ENCODE measurements around the gene MTOR.

The MTOR gene

GRCh38 chr1:11153184-11153583 is 109.2 kb downstream of the MTOR start:
- Histone ChIP-seq H3K4me3 (ENCODE audit: low read length in 2 of 2) (no peak overlapping the region), H3K36me3 (ENCODE audit: control insufficient read depth in 2 of 2, insufficient read depth in 2 of 2, low read length in 2 of 2) (peaks cover 40 to 41% of the 10 kb centered on the region in 2 donors), H3K27ac (ENCODE audit: low read depth in 2 of 2, low read length in 2 of 2) (no peak overlapping the region), H3K9ac (ENCODE audit: low read depth in 1 of 2, low read length in 2 of 2) (no peak overlapping the region), H3K4me1 (ENCODE audit: control insufficient read depth in 2 of 2, insufficient read depth in 2 of 2, low read length in 2 of 2) (no peaks in the 10 kb centered on the region), H3K9me3 (ENCODE audit: control insufficient read depth in 2 of 2, low read length in 2 of 2) (no peaks in the 10 kb centered on the region), H3K27me3 (ENCODE audit: control insufficient read depth in 2 of 2, insufficient read depth in 2 of 2, low read length in 2 of 2) (no peaks in the 10 kb centered on the region)

GRCh38 chr1:11152755-11153154 is 109.6 kb downstream of the MTOR start:
- no peak overlapping the region for H3K27ac ChIP-seq (ENCODE audit: low read depth in 2 of 2, low read length in 2 of 2)
- no peaks in the 10 kb centered on the region for H3K27me3 ChIP-seq (ENCODE audit: control insufficient read depth in 2 of 2, insufficient read depth in 2 of 2, low read length in 2 of 2)
- no peak overlapping the region for H3K9ac ChIP-seq (ENCODE audit: low read depth in 1 of 2, low read length in 2 of 2)
- no peaks in the 10 kb centered on the region for H3K9me3 ChIP-seq (ENCODE audit: control insufficient read depth in 2 of 2, low read length in 2 of 2)
- peaks cover 43 to 45% of the 10 kb centered on the region in 2 donors for H3K36me3 ChIP-seq (ENCODE audit: control insufficient read depth in 2 of 2, insufficient read depth in 2 of 2, low read length in 2 of 2)
- no peak overlapping the region for H3K4me3 ChIP-seq (ENCODE audit: low read length in 2 of 2)
- H3K4me1 ChIP-seq (ENCODE audit: control insufficient read depth in 2 of 2, insufficient read depth in 2 of 2, low read length in 2 of 2): no peaks in the 10 kb centered on the region

- H3K27ac ChIP-seq (ENCODE audit: low read depth in 2 of 2, low read length in 2 of 2): no peak overlapping the region
- no peak overlapping the region for H3K4me3 ChIP-seq (ENCODE audit: low read length in 2 of 2)
- no peaks in the 10 kb centered on the region for H3K4me1 ChIP-seq (ENCODE audit: control insufficient read depth in 2 of 2, insufficient read depth in 2 of 2, low read length in 2 of 2)
- H3K9me3 ChIP-seq (ENCODE audit: control insufficient read depth in 2 of 2, low read length in 2 of 2): no peaks in the 10 kb centered on the region
- H3K9ac ChIP-seq (ENCODE audit: low read depth in 1 of 2, low read length in 2 of 2): no peak overlapping the region
- no peaks in the 10 kb centered on the region for H3K27me3 ChIP-seq (ENCODE audit: control insufficient read depth in 2 of 2, insufficient read depth in 2 of 2, low read length in 2 of 2)
- H3K36me3 ChIP-seq (ENCODE audit: control insufficient read depth in 2 of 2, insufficient read depth in 2 of 2, low read length in 2 of 2): peaks cover 41 to 48% of the 10 kb centered on the region in 2 donors
Measured at GRCh38 chr1:11151826-11152612, 110.3 kb downstream of the MTOR start.

GRCh38 chr1:11151114-11151513 is 111.2 kb downstream of the MTOR start:
- no peak overlapping the region for H3K27ac ChIP-seq (ENCODE audit: low read depth in 2 of 2, low read length in 2 of 2)
- peaks cover 45 to 50% of the 10 kb centered on the region in 2 donors for H3K36me3 ChIP-seq (ENCODE audit: control insufficient read depth in 2 of 2, insufficient read depth in 2 of 2, low read length in 2 of 2)

GRCh38 chr1:11150326-11150725 is 112.0 kb downstream of the MTOR start:
- Histone ChIP-seq H3K36me3 (ENCODE audit: control insufficient read depth in 2 of 2, insufficient read depth in 2 of 2, low read length in 2 of 2) (peaks cover 46 to 52% of the 10 kb centered on the region in 2 donors), H3K4me1 (ENCODE audit: control insufficient read depth in 2 of 2, insufficient read depth in 2 of 2, low read length in 2 of 2) (no peaks in the 10 kb centered on the region), H3K9me3 (ENCODE audit: control insufficient read depth in 2 of 2, low read length in 2 of 2) (no peaks in the 10 kb centered on the region), H3K4me3 (ENCODE audit: low read length in 2 of 2) (no peak overlapping the region), H3K9ac (ENCODE audit: low read depth in 1 of 2, low read length in 2 of 2) (no peak overlapping the region), H3K27me3 (ENCODE audit: control insufficient read depth in 2 of 2, insufficient read depth in 2 of 2, low read length in 2 of 2) (no peaks in the 10 kb centered on the region), H3K27ac (ENCODE audit: low read depth in 2 of 2, low read length in 2 of 2) (no peak overlapping the region)

More at GRCh38 chr1:11151114-11151513, 111.2 kb downstream of the MTOR start:
- no peaks in the 10 kb centered on the region for H3K9me3 ChIP-seq (ENCODE audit: control insufficient read depth in 2 of 2, low read length in 2 of 2)
- H3K27me3 ChIP-seq (ENCODE audit: control insufficient read depth in 2 of 2, insufficient read depth in 2 of 2, low read length in 2 of 2): no peaks in the 10 kb centered on the region
- H3K9ac ChIP-seq (ENCODE audit: low read depth in 1 of 2, low read length in 2 of 2): no peak overlapping the region
- H3K4me3 ChIP-seq (ENCODE audit: low read length in 2 of 2): no peak overlapping the region
- no peaks in the 10 kb centered on the region for H3K4me1 ChIP-seq (ENCODE audit: control insufficient read depth in 2 of 2, insufficient read depth in 2 of 2, low read length in 2 of 2)

- Histone ChIP-seq H3K27me3 (ENCODE audit: control insufficient read depth in 2 of 2, insufficient read depth in 2 of 2, low read length in 2 of 2) (no peaks in the 10 kb centered on the region), H3K9me3 (ENCODE audit: control insufficient read depth in 2 of 2, low read length in 2 of 2) (no peaks in the 10 kb centered on the region), H3K9ac (ENCODE audit: low read depth in 1 of 2, low read length in 2 of 2) (no peak overlapping the region), H3K4me1 (ENCODE audit: control insufficient read depth in 2 of 2, insufficient read depth in 2 of 2, low read length in 2 of 2) (no peaks in the 10 kb centered on the region), H3K4me3 (ENCODE audit: low read length in 2 of 2) (no peak overlapping the region), H3K27ac (ENCODE audit: low read depth in 2 of 2, low read length in 2 of 2) (no peak overlapping the region), H3K36me3 (ENCODE audit: control insufficient read depth in 2 of 2, insufficient read depth in 2 of 2, low read length in 2 of 2) (peaks cover 53 to 72% of the 10 kb centered on the region in 2 donors)
Measured at GRCh38 chr1:11147197-11147770, 115.1 kb downstream of the MTOR start.

GRCh38 chr1:11145741-11146140 is 116.6 kb downstream of the MTOR start:
- Histone ChIP-seq H3K9me3 (ENCODE audit: control insufficient read depth in 2 of 2, low read length in 2 of 2) (no peaks in the 10 kb centered on the region), H3K9ac (ENCODE audit: low read depth in 1 of 2, low read length in 2 of 2) (no peak overlapping the region), H3K4me3 (ENCODE audit: low read length in 2 of 2) (no peak overlapping the region), H3K27me3 (ENCODE audit: control insufficient read depth in 2 of 2, insufficient read depth in 2 of 2, low read length in 2 of 2) (no peaks in the 10 kb centered on the region), H3K36me3 (ENCODE audit: control insufficient read depth in 2 of 2, insufficient read depth in 2 of 2, low read length in 2 of 2) (peaks cover 49 to 65% of the 10 kb centered on the region in 2 donors), H3K27ac (ENCODE audit: low read depth in 2 of 2, low read length in 2 of 2) (no peak overlapping the region), H3K4me1 (ENCODE audit: control insufficient read depth in 2 of 2, insufficient read depth in 2 of 2, low read length in 2 of 2) (no peaks in the 10 kb centered on the region)

- H3K9ac ChIP-seq (ENCODE audit: low read depth in 1 of 2, low read length in 2 of 2): no peak overlapping the region
- no peak overlapping the region for H3K4me3 ChIP-seq (ENCODE audit: low read length in 2 of 2)
- H3K27me3 ChIP-seq (ENCODE audit: control insufficient read depth in 2 of 2, insufficient read depth in 2 of 2, low read length in 2 of 2): no peaks in the 10 kb centered on the region
- no peaks in the 10 kb centered on the region for H3K9me3 ChIP-seq (ENCODE audit: control insufficient read depth in 2 of 2, low read length in 2 of 2)
- H3K27ac ChIP-seq (ENCODE audit: low read depth in 2 of 2, low read length in 2 of 2): no peak overlapping the region
- H3K36me3 ChIP-seq (ENCODE audit: control insufficient read depth in 2 of 2, insufficient read depth in 2 of 2, low read length in 2 of 2): peaks cover 44 to 66% of the 10 kb centered on the region in 2 donors
- no peaks in the 10 kb centered on the region for H3K4me1 ChIP-seq (ENCODE audit: control insufficient read depth in 2 of 2, insufficient read depth in 2 of 2, low read length in 2 of 2)
Measured at GRCh38 chr1:11144570-11145256, 117.6 kb downstream of the MTOR start.

GRCh38 chr1:11143907-11144306 is 118.4 kb downstream of the MTOR start:
- no peak overlapping the region for H3K4me3 ChIP-seq (ENCODE audit: low read length in 2 of 2)
- no peaks in the 10 kb centered on the region for H3K4me1 ChIP-seq (ENCODE audit: control insufficient read depth in 2 of 2, insufficient read depth in 2 of 2, low read length in 2 of 2)
- H3K9ac ChIP-seq (ENCODE audit: low read depth in 1 of 2, low read length in 2 of 2): no peak overlapping the region
- peaks cover 42 to 65% of the 10 kb centered on the region in 2 donors for H3K36me3 ChIP-seq (ENCODE audit: control insufficient read depth in 2 of 2, insufficient read depth in 2 of 2, low read length in 2 of 2)
- H3K27ac ChIP-seq (ENCODE audit: low read depth in 2 of 2, low read length in 2 of 2): no peak overlapping the region
- H3K9me3 ChIP-seq (ENCODE audit: control insufficient read depth in 2 of 2, low read length in 2 of 2): no peaks in the 10 kb centered on the region
- no peaks in the 10 kb centered on the region for H3K27me3 ChIP-seq (ENCODE audit: control insufficient read depth in 2 of 2, insufficient read depth in 2 of 2, low read length in 2 of 2)

- H3K9me3 ChIP-seq (ENCODE audit: control insufficient read depth in 2 of 2, low read length in 2 of 2): no peaks in the 10 kb centered on the region
- no peak overlapping the region for H3K9ac ChIP-seq (ENCODE audit: low read depth in 1 of 2, low read length in 2 of 2)
- H3K4me3 ChIP-seq (ENCODE audit: low read length in 2 of 2): no peak overlapping the region
- no peaks in the 10 kb centered on the region for H3K4me1 ChIP-seq (ENCODE audit: control insufficient read depth in 2 of 2, insufficient read depth in 2 of 2, low read length in 2 of 2)
- H3K27ac ChIP-seq (ENCODE audit: low read depth in 2 of 2, low read length in 2 of 2): no peak overlapping the region
- peaks cover 46 to 66% of the 10 kb centered on the region in 2 donors for H3K36me3 ChIP-seq (ENCODE audit: control insufficient read depth in 2 of 2, insufficient read depth in 2 of 2, low read length in 2 of 2)
- H3K27me3 ChIP-seq (ENCODE audit: control insufficient read depth in 2 of 2, insufficient read depth in 2 of 2, low read length in 2 of 2): no peaks in the 10 kb centered on the region
Measured at GRCh38 chr1:11143401-11143800, 119.0 kb downstream of the MTOR start.
